ENCODE measurements around the gene SNAPIN. TPM values are rescaled to one million over a fixed set of nuclear protein-coding genes. Genes with fewer than 3 reads are reported as not detected.

The SNAPIN gene
- total and polyA plus RNA-seq, 8 donors: 7.5 to 27.3 (median 12.5) TPM

DNA sequence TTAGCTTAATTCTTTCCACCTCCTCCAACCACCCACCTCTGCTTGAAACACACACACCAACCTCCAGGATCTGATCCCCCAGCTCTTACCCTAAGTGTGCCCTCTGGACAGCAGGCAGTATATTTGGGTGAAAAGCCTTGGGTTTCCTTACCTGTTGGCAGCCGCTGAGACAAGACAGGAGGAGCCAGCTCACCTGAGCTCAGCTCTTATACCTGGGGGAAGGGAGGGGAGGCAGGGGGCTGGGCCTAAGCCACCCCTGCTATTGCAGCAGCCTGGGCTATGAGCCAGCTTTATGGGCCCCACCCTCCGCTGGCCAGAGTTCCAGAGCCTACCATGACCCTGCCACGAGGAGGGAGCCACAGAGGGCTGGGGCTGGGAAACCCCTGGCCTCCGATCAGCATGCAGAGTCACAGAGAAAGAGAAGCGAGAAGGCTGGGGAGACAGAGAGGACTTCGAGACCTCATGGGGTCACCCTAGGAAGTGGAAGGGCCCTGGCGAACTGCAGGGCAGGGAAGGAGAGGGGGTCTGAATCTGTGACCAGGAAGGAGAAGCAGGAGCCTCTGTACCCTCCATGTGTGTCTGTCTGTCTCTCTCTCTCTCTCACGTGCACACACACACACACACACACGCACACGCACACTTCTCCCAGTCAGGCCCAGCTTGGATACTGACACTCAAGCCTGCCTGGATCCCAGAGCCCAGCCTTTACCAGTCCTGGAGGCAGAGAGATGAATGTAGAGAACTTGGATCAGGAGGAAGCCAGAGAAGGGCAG is 42.2 kb upstream of the SNAPIN start, which contains the start of gene S100A14:
Gene S100A14, minus strand, starts transcription at position 182 of the 773 bp plus-strand sequence. CDS start 467 bp downstream, outside the sequence.
- Histone ChIP-seq H3K4me3 (no peak within 1 kb of the TSS), H3K27ac (peak within 1 kb of the TSS in 3 of 4 donors; percentile 49 to 67 (median 63)), H3K27me3 (no peaks in the 10 kb centered on the region), H3K36me3 (no peaks in the 10 kb centered on the region), H3K4me1 (peaks cover 0 to 2% (median 0%) of the 10 kb centered on the region in 3 donors), H3K9me3 (no peaks in the 10 kb centered on the region)
- DNase-seq: peak; percentile 54 to 86 (median 71)
- no peak for FAIRE-seq
- peak; percentile 57 to 73 (median 66) for ATAC-seq
- 61 to 68% methylated on average over 10 of the region's 10 CpGs for WGBS, 2 donors
- intact Hi-C loops (cut with DNase I): no loop called here
- TF ChIP-seq, protein P1, sequence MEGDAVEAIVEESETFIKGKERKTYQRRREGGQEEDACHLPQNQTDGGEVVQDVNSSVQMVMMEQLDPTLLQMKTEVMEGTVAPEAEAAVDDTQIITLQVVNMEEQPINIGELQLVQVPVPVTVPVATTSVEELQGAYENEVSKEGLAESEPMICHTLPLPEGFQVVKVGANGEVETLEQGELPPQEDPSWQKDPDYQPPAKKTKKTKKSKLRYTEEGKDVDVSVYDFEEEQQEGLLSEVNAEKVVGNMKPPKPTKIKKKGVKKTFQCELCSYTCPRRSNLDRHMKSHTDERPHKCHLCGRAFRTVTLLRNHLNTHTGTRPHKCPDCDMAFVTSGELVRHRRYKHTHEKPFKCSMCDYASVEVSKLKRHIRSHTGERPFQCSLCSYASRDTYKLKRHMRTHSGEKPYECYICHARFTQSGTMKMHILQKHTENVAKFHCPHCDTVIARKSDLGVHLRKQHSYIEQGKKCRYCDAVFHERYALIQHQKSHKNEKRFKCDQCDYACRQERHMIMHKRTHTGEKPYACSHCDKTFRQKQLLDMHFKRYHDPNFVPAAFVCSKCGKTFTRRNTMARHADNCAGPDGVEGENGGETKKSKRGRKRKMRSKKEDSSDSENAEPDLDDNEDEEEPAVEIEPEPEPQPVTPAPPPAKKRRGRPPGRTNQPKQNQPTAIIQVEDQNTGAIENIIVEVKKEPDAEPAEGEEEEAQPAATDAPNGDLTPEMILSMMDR (IDR thresholded peaks at IDR 0.05): no peak

GRCh38 chr1:153616917-153617311 is 41.6 kb upstream of the SNAPIN start:
- H3K4me3 ChIP-seq: no peak overlapping the region
- WGBS, 2 donors: 71 to 79% methylated on average over 5 of the region's 5 CpGs
- no peaks in the 10 kb centered on the region for H3K36me3 ChIP-seq
- H3K27me3 ChIP-seq: no peaks in the 10 kb centered on the region
- intact Hi-C loops (cut with DNase I): no loop called here
- FAIRE-seq (no peak), DNase-seq (peak in 1 of 6 donors; percentile 49), ATAC-seq (no peak)
- TF ChIP-seq, protein P1 (IDR thresholded peaks at IDR 0.05): no peak
- H3K27ac ChIP-seq: peak overlapping the region in 2 of 4 donors; percentile 63 to 67
- peaks cover 0 to 2% (median 0%) of the 10 kb centered on the region in 3 donors for H3K4me1 ChIP-seq
- H3K9me3 ChIP-seq: no peaks in the 10 kb centered on the region

GRCh38 chr1:153617663-153618062 is 40.8 kb upstream of the SNAPIN start:
- DNase-seq: peak in 4 of 6 donors; percentile 73 to 90 (median 76)
- TF ChIP-seq, protein P1 (IDR thresholded peaks at IDR 0.05): peak in 3 of 4 donors; percentile 35 to 57 (median 36)

GRCh38 chr1:153619171-153619570 is 39.3 kb upstream of the SNAPIN start:
- DNase-seq: no peak
- ATAC-seq: no peak
- Histone ChIP-seq H3K27me3 (no peaks in the 10 kb centered on the region), H3K4me3 (no peak overlapping the region), H3K27ac (no peak overlapping the region), H3K4me1 (peaks cover 0 to 2% (median 0%) of the 10 kb centered on the region in 3 donors), H3K9me3 (no peaks in the 10 kb centered on the region), H3K36me3 (peaks cover 0 to 5% (median 0%) of the 10 kb centered on the region in 3 donors)
- TF ChIP-seq, protein P1 (IDR thresholded peaks at IDR 0.05): no peak
- FAIRE-seq: no peak
- intact Hi-C loops (cut with DNase I): no loop called here
- 87 to 89% methylated on average over 6 of the region's 6 CpGs for WGBS, 2 donors

More at GRCh38 chr1:153617663-153618062, 40.8 kb upstream of the SNAPIN start:
- no peak overlapping the region for H3K4me3 ChIP-seq
- peaks cover 0 to 5% (median 0%) of the 10 kb centered on the region in 3 donors for H3K36me3 ChIP-seq
- ATAC-seq: peak; percentile 38 to 77 (median 52)
- intact Hi-C loops (cut with DNase I): no loop called here
- H3K27me3 ChIP-seq: no peaks in the 10 kb centered on the region
- peaks cover 0 to 2% (median 0%) of the 10 kb centered on the region in 3 donors for H3K4me1 ChIP-seq
- no peaks in the 10 kb centered on the region for H3K9me3 ChIP-seq
- WGBS, 2 donors: 8 to 29% methylated on average over 6 of the region's 6 CpGs
- FAIRE-seq: no peak
- H3K27ac ChIP-seq: peak overlapping the region in 2 of 4 donors; percentile 63 to 67

Measured in pancreas (tissue), 10 donors.